Gastroesophageal sphincter (tissue), 3 donors: ENCODE measurements around the gene GPD1L.

Experiments used
- CTCF ChIP-seq, 4 experiments: fragments of 200-600 bp in 2 of 4; fragments of 450-650 bp in 2 of 4; sonication (generic) in 1 of 4; IDR thresholded peaks; one replicate each; pipeline ENCODE4 v1.5.1; 2017 to 2019; ENCODE audit warnings: antibody characterized with exemption in 4 of 4, mild to moderate bottlenecking in 2 of 4, moderate library complexity in 2 of 4
- EP300 ChIP-seq: sonication (generic); formaldehyde crosslinking; IDR thresholded peaks from one replicate; pipeline ENCODE4 v1.6.1; 2017; ENCODE audit warnings: antibody characterized with exemption, mild to moderate bottlenecking
- POLR2A ChIP-seq, 2 donors: fragments of 450-650 bp; IDR thresholded peaks; one replicate each; pipeline ENCODE4 v1.6.1; 2017; ENCODE audit warnings: antibody characterized with exemption in 2 of 2, mild to moderate bottlenecking in 2 of 2, moderate library complexity in 1 of 2
- POLR2AphosphoS5 ChIP-seq: sonication (generic); formaldehyde crosslinking; IDR thresholded peaks from one replicate; pipeline ENCODE4 v1.6.1; 2017; ENCODE audit warnings: antibody characterized with exemption

GRCh38 chr3:32123620-32124019, 17.2 kb downstream of the GPD1L start:
- TF ChIP-seq EP300, result no peak
- TF ChIP-seq POLR2A (IDR thresholded peaks at IDR 0.05), result no peak
- no peak for TF ChIP-seq CTCF (IDR thresholded peaks at IDR 0.05)
- TF ChIP-seq POLR2AphosphoS5, result no peak
